GM18498 (cell line): ENCODE measurements around the gene PROM2.

Source experiments
- ATAC-seq: cut with Tn5 transposase; IDR thresholded peaks from one replicate; pipeline ENCODE4 v1.9.1; 2021; ENCODE audit warnings: mild to moderate bottlenecking, moderate library complexity; ENCODE audit not compliant: unreplicated experiment

The PROM2 gene

DNA sequence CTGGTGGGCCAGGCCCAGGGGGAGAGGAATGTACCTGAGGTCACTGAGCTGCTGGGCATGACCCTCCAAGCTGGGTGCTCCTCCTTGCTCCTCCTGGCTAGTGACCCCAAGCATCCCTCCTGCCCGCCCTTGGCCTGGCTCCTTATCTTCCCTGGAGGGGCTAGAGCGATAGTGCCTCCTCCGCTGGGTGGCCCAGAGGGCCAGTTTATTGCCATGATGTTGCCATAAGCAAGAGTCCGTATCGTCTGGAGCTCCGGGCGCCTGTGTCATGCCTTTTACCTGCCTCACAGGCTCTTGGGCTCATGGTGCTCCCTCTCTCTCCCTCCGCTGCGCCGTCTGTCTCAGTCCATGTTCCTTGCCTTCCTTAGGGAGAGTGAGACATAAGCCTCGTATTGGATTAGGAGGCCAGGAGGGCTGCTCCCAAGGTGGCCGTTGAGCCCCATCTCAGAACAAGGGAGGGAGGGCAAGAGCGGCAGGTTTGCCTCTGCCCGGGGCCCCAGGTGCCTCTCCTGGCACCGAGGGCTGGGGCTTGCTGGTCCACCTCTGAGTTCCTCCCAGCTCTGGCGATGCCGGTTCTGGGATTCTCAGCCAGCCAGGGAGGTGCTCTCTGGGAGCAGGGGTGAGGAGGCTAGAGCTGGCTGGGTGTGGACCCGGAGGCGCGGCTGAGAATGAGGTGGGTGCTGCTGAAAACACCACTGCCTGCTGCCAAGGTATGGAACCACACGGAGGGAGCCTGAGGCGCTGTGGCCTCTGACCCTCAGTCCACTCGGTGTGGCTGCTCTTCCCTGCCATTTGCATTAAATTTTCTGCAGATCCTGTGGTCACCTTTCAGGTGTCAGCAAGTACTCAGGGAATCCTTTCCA lies 45.5 kb downstream of the PROM2 start:
- no peak for ATAC-seq

DNA sequence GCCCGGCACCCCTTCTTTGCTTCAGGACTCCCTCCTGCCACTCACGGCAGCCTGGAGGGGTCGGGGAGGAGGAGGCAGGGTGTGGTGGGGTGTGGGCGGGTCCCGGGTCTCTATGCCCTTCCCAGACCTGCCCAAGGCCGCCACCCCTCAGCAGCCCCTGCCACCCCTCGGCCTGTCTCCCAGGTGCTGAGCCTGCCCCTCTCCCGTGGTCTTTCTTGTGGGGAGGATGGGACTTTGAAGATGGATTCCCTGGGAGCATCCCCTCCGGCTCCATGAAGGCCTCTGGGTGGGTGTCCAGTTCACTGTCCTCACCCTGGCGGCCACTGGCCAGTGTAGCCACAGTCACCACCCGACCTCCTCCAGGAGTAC lies 46.1 kb downstream of the PROM2 start:
- ATAC-seq = no peak

DNA sequence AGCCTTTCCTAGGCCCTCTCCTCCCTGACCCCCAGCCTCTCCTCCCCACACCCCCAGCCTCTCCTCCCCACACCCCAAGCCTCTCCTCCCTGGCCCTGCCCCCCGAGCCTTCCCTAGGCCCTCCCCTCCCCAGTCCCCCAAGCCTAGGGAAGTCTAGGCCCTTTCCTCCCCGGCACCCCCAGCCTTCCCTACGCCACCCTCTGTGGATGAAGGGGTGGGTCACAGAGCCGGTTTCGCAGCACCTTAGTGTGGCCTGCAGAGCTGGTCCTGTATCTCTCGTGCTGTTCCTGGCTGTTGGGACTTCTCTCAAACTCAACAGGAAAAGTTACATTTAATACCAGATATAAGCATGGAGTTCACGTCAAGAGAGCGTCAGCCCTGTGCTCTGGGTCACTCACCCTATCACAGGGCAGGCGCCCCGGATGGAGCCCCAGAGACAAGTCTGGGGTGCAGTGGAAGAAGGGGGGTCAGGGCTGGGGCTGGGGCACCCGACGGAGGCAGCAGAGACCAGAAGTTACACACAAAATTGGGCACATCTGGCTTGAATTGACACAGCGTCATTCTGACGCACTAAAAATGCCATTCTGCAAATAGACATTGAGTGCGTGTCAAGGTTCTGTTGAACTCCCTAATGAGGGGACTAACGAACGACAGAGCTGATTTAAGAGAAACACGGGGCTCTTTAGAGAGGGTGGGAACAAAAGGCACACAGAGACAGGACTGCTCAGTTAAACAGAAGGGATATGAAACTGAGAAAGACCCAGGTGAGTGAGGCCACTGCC lies 46.9 kb downstream of the PROM2 start:
- no peak for ATAC-seq

DNA sequence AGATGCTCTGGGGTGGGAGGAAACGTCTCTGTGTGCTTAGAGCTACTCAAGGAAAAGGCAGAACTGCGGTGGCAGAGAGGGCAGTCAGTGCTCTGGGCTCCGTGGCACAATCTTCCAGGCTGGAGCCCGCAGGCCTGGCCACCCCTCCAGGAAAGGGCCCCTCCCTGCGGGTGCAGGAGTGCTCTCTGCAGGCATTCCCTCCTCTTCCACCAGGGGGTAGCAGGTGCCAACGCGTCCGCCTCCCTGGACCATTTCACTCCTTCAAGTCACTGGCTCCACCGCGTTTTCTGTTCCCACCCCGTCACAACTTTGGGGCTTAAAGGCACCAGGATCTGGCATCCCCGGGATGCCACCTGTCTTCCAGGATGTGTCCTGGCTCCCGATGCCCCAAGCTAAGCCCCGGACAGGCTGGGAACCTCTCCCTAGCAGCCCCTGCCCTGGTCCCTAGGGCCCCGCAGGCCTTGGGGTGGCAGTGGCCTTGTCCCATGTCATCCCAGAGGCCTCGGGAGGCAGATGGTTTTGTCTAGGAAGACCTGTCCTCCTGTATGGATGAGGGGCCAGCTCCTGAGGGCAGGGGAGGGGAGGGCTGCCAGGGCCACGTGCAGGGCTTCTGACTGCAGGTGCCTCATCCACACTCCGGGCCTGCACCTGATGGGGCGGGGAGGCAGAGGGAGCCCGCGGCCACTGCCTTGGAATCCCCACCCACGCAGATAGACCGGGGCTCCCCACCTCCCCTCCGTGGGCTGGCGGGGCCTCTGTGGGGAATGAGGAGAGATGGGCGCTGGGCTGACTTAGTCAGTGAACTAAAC lies 49.3 kb downstream of the PROM2 start:
- no peak for ATAC-seq

DNA sequence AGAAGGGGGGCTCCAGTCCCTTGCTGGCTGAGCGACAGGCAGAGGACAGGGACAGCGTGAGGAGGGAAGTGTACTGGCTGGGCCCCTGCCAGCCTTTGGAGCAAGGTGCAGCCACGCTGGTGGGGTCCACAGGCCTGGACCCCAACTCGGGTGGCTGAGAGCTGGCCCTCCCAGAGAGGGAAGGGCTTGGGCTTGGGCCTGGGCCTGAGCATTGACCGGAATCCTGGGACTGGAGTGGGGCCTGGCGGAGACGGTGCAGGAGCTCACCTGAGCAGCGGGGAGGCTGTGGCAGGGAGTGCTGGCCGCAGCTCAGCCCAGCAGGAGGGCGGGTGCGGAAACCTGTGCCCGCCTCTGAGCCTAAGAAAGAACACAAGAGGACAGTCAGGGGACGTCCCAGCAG lies 50.8 kb downstream of the PROM2 start:
- ATAC-seq = no peak

DNA sequence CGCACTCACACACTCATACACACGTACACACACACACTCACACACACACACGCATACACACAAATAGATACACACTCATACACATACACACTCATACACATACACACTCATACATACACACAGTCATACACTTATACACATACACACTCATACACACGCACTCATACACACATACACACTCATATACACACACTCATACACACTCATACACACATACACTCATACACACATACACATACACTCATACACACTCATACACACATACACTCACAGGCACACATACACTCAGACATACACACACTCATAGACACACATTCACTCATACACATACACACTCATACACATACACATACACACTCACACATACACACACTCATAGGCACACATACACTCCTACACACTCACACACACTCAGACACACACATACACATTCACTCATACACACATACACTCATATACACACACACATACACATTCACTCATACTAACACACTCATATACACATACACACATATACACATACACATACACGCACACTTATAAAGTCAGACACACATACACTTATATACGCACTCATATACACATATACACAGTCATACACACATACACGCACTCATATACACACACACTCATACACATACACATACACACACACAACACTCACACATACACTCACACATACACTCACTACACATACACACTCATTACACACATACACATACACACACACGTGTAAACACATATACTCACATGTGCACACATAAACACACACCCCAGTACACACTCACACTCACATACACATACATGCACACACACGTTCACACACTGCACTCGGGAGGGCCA lies 51.6 kb downstream of the PROM2 start:
- no peak for ATAC-seq

DNA sequence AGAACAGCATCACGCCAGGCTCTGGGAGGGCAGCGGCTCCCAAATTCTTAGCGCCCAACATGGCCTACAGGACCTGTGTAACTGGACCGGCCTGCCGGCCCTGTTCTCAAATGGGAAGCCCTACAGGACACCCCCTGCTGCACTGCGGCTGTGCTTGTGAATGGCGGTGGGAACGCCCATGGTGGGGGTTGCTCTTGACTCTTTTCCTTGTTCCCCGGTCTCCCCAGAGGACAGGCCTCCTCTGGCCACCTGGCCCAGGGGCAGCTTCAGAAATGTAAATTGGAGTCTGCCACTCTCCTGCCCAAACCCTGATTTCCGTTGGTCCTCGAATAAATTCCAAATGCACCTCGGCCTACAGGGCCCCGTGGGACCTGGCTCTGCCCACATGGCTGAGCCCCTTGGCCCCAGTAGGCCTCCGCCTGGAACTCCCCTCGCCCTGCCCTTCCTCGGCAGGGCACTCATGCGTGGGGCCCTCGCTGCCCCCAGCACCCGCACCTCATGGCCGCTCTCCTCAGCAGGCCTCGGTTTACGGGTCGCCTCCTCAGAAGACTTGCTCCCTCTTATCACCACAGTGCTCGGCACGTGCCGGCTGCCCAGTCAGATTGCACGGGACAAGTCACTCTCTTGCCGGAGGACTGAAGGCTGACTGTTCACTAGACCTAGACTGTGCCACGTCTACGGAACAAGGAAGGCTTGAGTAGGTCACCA lies 52.3 kb downstream of the PROM2 start:
- no peak for ATAC-seq

DNA sequence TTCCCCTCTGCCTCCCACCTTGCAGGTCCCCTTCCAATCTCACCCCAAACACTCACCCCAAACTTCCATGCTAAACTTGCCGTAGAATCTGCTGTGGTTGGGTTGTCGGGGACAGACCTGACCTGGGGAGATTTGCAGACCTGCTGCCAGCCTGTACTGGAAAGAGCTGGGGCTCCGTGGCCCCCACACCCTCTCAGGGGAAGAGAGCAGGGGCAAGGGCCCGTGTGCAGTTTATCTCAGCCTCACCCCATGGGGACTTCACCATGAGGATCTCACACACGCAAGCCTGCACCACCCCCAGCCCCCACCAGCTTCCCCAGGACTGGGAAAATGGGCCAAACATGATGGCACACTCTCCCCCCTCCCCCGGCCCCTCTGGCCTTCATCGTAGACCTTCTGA lies 53.6 kb downstream of the PROM2 start:
- no peak for ATAC-seq

DNA sequence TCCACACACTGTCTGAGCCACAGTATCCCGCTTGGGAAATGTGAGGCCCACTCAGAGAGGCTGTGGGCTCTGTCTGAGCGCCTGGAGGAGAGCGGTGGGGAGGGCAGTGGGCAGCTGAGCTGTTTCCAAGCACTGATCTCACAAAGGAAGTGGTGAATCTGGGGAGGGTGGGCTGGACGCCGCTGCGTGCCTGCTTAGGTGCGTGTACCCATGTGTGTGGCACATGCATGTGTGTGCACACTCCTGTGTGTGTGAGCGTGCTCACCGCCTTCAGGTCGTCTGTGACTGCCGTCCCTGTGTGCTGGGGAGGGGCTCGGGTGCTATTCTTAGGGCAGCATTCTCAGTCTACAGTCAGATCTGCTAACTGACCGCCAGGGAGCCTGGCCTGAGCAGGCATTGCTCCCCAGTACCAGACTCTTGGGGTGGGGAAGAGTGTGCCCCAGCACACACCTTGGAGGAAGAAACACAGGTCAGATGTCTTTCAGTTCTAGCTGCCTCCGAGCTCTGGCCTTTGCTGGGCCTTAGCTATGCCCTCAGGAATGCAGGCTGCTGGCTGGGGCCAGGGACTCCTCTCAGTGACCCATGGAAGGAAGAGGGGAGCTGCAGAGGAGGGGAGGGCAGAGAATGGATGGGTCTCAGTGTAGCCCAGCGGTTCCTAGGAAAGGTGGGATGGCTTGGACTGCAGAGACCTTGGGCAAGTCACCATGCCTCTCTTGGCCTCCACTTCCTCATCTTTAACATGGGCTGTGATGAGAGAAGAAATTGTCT lies 54.3 kb downstream of the PROM2 start:
- no peak for ATAC-seq

DNA sequence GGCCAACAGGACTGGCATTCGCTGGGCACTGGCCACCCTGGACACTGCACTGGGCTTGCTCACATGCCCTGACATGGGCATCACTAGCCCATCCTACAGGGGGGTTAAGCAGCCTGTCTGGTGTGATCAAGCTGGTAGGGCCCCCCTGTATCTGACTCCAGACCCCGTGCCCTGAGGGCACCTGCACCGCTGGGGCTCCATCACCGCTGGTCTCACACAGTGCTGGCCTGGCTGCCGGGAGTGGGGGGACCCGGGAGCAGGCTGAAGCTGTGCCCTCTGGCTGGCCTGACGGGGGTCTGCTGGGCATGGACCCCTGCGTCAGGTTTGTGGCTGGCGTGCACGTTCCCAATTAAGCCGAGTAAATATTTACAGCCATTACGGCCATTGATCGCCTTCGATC lies 55.2 kb downstream of the PROM2 start:
- ATAC-seq = no peak

DNA sequence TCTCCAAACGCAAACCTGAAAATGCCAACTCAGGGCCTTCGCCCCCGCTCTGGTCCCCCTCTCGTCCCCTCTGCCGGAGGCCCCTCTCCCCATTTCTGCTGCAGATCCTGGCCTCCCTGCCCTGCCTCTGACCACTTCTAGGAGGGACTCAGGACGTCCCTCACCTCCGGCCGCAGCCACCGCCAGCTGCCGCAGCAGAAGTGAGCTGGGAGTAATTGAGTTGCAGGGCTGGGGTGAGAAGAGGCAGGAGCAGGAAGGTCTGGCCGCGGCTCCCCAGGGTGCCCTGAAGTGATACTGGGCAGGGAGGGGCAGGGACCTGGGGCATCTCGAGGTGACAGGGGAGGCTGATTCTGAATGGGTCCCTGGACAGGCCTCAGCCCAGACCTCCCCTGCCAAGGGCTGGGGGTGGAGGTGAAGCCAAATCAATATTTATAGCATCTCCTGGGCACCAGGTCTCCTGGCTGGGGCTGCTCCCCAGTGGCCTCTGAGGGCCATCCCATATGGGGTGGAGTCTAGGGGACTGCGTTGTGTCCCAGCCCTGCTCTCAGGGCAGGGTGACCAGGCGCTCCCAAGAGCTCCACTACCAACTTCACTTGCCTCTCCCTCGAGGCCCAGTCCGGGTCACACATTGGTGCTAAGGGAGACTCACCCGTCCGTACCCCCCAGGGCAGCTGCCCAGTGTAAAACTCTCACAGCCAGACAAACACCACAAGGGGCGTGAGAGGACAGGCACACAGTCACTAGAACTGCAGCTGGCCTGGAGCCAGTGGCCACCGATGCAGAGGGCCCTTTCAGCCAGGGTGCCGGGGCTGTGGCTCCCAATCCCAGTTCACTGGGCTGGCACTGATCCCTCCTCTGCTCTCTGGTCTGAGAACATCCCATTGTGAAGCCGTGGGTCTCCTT lies 55.9 kb downstream of the PROM2 start:
- ATAC-seq = no peak

DNA sequence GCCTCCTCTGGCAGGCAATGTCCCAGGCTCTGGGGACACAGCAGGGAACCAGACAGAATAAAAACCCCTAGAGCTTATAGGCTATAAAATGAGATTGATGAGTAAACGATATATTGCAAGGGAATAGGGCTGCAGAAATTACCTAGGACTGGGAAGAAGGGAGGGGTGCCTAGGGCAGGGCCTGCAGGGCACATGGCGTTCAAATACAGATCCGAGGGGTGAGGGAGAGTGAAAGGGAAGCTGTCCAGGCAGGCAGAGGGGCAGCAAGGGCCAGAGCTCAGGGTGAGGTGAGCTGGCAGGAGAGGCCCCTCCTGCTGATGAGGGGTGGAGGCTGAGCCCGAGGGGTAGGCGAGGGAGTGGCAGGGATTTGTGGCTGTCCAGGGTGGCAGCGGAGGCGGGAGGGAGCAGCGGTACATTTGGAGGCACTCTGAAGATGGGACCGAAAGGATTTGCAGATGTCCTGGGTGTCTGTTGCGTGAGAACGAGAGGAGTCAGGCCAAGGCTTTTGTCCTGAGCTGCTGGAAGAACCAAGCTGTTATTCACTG lies 56.6 kb downstream of the PROM2 start:
- ATAC-seq = no peak

DNA sequence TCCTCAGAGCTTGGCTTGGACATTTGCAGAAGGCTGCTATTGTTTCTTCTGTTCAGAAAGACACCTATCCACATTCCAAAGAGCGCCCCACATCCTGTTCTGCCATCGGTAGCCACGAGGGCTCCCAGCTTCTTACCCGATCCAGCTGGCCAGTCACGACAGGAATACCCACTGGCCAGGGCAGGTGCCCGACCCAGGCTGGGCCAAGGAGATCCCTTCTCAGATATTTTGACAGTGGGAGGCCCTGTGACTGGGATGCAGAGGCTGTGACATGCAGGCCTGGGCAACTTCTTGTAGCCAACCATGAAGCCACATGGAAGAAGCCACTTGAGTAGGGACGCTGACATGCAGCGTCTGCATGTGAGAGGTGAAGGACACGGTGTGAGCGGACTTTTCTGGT lies 57.4 kb downstream of the PROM2 start:
- no peak for ATAC-seq

DNA sequence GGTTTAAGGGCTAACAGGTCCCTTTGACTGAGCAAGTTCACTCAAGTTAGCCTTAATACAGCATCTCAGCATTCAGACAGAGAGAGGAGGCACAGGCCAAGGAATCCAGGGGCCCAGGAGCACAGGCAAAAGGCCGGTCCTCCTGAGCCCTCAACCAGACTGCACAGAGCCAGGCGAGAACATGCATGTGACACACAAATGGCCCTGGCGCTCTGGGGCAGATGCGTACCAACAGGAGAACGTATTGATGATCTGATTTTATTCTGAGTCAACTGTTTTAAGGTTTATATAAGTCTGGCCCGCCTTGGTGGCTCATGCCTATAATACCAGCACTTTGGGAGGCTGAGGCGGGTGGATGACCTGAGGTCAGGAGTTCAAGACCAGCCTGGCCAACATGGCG lies 57.8 kb downstream of the PROM2 start:
- no peak for ATAC-seq

DNA sequence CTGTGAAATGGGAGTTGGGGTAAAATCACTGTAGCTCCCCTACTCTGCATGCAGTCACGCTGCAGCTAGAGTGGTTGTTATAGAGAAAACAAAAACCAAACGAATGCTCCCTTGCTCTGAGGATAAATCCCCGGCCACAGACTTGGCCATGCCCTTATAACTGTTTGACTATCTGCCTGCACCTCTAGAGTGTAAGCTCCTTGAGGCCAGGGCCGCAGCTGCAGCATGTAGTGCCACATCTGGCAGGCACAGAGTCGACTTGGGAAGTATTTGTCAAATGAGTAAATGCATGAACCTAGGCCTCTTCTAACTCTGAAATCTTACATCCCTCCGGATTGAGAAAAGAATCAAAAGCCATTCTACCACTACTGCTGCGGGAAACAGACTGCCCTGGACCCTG lies 58.8 kb downstream of the PROM2 start:
- no peak for ATAC-seq

DNA sequence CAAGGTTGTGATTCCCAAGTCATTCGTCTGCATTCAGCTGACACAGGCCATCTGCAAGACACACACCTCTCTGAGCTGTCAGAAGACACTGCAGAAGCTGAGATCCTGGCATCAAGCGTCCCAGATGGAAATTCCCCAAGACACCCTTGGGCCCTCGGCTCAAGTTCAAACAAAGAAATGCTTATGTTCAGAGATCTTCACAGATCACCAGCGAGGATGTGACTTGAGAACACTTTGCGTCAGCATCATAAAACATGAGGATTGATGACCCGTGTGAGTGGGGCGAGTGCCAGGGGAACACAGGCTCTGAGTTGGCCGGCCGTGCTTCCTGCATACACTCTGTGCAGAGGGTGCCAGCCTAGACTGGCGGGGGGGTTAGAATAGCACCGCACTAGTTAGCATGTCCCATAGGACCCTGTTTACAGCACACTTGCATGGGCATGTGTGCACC lies 59.7 kb downstream of the PROM2 start:
- no peak for ATAC-seq

DNA sequence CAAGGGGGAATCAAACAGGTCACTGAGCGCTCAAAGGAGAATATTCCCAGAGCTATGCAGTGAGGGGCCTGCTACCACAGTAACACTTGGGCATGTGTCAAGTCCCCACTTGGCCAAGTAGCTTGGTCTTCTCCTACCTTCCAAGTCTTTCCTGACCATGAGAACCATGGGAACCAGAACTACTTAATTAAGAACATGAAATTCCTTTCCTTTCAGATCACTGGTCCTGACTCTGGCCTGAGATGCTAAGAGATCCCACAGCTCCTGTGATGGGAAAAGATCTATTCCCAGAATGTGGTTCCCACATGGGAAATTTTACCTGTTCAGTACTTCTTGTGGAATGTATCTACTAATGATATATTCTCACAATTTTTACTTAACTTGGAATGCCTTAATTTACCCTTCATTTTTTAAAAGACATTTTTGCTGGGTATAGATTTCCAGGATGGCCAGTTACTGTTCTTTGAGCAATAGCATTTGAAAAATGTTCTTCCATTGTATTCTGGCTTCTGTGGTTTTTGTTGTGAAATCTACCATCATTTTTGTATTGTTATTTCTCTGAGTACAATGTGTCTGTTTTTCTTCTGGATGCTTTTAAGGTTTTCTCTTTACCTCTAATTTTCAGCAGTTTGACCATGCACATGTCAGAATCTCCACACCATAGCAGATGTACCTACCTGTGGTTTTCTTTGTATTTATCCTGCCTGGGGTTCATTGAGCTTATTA lies 60.8 kb downstream of the PROM2 start:
- ATAC-seq = no peak
